HG03097 (cell line): Measurements from ENCODE around the gene PLSCR1.
"Not testable (repeated sequence)": the region's sequence is repeated elsewhere in the genome, so short reads cannot be mapped to it uniquely, and the experiment has no call there.

Source experiments
- ATAC-seq: cut with Tn5 transposase; IDR thresholded peaks from one replicate; pipeline ENCODE4 v1.9.1; 2021; ENCODE audit not compliant: unreplicated experiment, low FRiP score

PLSCR1 gene

GRCh38 chr3:146519810-146520209 lies 24.6 kb downstream of the PLSCR1 start:
- ATAC-seq = no peak

- no peak for ATAC-seq
Observed at GRCh38 chr3:146517684-146518435, 26.5 kb downstream of the PLSCR1 start.

- no peak for ATAC-seq
Observed at GRCh38 chr3:146513386-146514051, 30.9 kb downstream of the PLSCR1 start.

- ATAC-seq = no peak
Observed at GRCh38 chr3:146511402-146512134, 32.8 kb downstream of the PLSCR1 start.

- no peak for ATAC-seq
Observed at GRCh38 chr3:146507331-146508120, 36.9 kb downstream of the PLSCR1 start.

DNA sequence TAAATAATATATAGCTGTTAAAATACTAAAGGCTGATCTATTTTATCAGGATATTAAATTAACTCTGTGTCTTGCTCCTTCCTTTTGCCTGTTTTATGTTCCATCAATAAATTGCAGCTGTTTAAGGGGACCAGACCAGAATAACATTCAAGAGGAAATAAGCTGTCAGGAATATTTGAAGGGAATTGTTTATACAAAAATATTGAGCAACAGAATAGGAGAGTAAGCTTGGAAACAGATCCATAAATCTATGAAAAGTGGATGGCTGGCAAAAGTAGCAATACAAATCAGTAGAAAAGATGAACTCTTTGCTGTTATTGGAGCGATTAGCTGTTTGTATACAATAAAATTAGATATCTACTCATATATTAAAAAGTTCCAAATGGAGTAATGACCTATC lies 38.9 kb downstream of the PLSCR1 start:
- no peak for ATAC-seq

DNA sequence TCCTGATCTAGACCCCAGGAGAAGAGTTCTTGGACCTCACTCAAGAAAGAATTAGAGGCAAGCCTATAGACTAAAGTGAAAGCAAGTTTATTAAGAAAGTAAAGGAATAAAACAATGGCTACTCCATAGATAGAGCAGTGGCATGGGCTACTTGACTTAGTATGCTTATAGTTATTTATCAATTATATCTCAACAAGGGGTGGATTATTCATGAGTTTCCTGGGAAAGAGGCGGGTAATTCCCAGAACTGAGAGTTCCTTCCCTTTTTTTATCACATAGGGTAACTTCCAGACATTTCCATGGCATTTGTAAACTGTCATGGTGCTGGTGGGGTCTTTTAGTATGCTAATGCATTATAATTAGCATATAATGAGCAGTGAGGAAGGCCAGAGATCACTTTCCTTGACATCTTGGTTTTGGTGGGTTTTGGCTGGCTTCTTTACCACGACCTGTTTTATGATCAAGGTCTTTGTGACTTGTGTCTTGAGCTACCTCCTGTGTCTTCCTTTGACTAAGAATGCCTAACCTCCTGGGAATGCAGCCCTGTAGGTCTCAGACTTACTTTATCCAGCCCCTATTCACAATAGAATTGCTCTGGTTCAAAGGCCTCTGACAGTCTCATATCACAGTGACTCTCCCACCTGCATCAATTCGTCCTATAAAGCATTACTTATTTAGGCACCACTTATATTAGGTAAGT lies 39.8 kb downstream of the PLSCR1 start:
- no peak for ATAC-seq

DNA sequence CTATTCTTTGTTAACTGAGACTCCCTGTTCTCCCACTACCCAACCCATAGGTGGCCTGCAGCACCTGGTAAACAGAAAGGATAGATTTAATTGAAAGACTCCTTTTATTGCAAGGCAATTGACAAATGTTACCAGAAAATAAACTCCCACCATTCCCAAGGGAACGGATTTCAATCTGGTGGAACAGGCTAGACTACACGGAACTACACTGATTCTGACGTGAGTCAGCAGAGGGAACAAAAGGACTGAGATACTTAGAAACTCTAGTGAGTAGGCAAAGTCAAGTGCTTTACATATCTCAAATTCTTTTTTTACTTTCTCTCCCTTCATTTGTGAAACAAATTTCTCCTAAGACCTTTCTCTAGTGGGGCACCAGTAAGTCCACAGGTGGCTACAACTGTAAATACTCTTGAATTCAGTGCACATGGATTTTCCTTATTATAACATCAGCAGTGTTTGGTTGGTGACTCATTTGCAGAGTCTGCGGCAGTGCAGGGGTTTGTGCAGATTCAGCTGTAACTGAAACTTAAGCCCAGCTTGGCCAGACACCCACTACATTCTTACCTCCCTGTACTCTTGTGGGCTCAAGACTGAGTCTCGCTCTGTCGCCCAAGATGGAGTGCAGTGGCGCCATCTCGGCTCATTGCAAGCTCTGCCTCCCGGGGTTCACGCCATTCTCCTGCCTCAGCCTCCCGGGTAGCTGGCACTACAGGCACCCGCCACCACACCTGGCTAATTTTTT lies 40.8 kb downstream of the PLSCR1 start:
- peak; percentile 78 for ATAC-seq

- ATAC-seq = no peak
Observed at GRCh38 chr3:146502887-146503460, 41.4 kb downstream of the PLSCR1 start.

DNA sequence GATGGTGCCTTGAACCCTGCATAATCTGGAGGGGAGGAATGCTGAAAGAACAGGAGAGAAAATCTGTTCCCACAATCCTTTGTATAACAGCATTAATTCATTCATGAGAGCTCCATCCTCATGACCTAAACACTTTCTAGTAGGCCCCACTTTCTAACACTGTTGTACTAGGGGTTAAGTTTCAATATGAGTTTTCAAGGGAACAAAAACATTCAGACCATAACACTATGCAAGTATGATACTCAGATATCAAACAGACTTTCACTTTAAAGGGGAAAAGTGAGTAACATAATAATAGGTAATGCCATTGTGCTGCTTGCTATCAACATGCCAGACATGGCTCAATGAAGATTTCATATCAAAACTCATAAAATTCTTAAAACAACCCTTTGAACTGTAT lies 42.7 kb downstream of the PLSCR1 start:
- ATAC-seq = no peak

GRCh38 chr3:146499701-146500100 lies 44.7 kb downstream of the PLSCR1 start:
- ATAC-seq = no peak

DNA sequence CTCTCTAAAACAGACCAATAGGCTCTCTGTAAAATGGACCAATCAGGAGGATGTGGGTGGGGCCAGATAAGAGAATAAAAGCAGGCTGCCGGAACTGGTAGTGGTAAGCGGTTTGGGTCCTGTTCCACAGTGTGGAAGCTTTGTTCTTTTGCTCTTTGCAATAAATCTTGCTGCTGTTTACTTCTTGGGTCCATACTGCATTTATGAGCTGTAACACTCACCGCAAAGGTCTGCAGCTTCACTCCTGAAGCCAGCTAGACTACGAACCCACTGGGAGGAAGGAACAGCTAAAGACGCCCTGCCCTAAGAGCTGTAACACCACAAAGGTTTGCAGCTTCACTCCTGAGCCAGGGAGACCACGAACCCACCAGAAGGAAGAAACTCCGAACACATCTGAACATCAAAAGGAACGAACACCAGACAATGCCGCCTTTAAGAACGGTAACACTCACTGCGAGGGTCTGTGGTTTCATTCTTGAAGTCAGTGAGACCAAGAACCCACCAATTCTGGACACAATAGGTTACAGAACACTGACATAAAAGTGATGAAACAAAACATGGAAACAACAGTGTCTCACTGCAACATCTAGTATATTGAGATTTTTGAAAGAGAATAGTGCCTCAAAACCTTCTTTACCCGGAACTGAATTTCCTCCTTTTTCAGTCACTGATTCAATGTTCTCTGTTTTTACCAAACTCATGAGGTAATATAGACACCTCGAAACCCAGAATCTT lies 46.2 kb downstream of the PLSCR1 start:
- ATAC-seq = no peak

DNA sequence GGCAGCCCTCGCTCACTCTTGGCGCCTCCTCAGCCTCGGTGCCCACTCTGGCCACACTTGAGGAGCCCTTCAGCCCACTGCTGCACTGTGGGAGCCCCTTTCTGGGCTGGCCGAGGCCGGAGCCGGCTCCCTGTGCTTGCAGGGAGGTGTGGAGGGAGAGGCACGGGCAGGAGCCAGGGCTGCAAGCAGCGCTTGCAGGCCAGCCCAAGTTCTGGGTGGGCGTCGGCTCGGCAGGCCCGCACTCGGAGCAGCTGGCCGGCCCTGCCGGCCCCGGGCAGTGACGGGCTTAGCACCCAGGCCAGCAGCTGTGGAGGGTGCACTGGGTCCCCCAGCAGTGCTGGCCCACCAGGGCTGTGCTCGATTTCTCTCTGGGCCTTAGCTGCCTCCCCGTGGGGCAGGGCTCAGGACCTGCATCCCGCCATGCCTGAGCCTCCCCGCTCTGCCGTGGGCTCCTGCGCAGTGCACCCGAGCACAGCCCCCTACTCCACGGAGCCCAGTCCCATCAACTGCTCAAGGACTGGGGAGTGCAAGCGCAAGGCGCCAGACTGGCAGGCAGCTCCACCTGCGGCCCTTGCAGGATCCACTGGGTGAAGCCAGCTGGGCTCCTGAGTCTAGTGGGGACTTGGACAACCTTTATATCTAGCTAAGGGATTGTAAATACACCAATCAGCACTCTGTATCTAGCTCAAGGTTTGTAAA lies 47.1 kb downstream of the PLSCR1 start:
- not testable (repeated sequence) for ATAC-seq

DNA sequence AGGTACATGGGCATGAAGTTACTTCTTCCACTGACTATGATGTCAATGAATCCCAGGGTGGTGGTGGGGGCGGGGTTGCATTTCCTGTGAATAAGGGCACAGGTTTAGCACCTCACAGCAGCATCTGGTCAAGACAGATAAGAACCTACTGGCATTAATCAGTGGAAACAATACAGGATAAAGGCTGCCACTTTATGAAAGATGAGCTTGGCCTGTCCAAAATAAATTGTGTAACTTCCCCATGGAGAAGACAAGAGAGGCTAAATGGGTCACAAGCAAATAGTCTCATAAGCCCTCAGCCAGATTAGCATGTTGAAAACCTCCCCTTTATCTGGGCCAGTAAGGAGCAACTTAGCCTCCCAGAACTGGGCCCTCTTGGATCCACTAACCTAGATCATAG lies 47.7 kb downstream of the PLSCR1 start:
- no peak for ATAC-seq

- no peak for ATAC-seq
Observed at GRCh38 chr3:146496251-146496650, 48.2 kb downstream of the PLSCR1 start.

GRCh38 chr3:146493761-146494160 lies 50.6 kb downstream of the PLSCR1 start:
- no peak for ATAC-seq

- ATAC-seq = no peak
Observed at GRCh38 chr3:146493221-146493620, 51.2 kb downstream of the PLSCR1 start.

DNA sequence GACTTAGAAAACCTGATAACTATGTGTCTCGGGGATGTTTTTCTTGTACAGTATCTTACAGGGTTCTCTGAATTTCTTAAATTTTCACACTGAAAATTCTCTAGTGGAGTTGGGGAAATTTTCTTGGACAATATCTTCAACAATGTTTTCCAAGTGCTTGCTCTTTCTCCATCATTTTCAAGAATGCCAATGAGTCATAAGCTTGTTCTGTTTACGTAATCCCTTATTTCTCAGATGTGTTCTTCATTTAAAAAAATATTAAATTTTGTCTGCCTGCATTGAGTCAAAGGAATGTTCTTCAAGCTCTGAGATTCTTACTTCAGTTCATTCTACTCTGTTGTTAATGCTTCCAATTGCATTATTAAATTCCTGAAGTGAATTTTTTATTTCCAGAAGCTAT lies 53.1 kb downstream of the PLSCR1 start:
- no peak for ATAC-seq
